HepG2 (cell line): ENCODE measurements around the gene SMC1B. TPM values are rescaled to one million over a fixed set of nuclear protein-coding genes. Genes with fewer than 3 reads are reported as not detected.

Experiments
- ATAC-seq: fragments of 200-7000 bp; cut with Tn5 transposase; 3 replicates; pipeline ENCODE4 v1.9.1; 2020; ENCODE audit warnings: mild to moderate bottlenecking, moderate library complexity
- BruUV-seq: library from RNA; stranded (reverse); fragments of 400-500 nt; replicated peaks from 2 replicates; lab custom pipeline; 2021; lab: Mats Ljungman, UMichigan
- CTCF ChIA-PET: fragments of 300-600 bp; formaldehyde crosslinking; extraction: SDS; loops from one replicate; lab custom pipeline; 2021; ENCODE audit warnings: low total read pairs, inconsistent platforms, low intra/inter-chr PET ratio; lab: Yijun Ruan, JAX
- POLR2A ChIA-PET: fragments of 350-600 bp; sonication (Branson Sonifier 250); formaldehyde crosslinking; loops from one replicate; lab custom pipeline; 2020; ENCODE audit warnings: antibody characterized with exemption, inconsistent platforms; lab: Yijun Ruan, JAX
- DNase-seq: peaks from one replicate; pipeline ENCODE4 v3.0.0-alpha.2; 2015; ENCODE audit warnings: low spot score
- FAIRE-seq: peaks from 3 replicates; lab custom pipeline; 2011; peaks lifted over from hg19 to GRCh38; lab: Jason Lieb, UNC
- H2AFZ ChIP-seq: one replicate; pipeline ENCODE4 v1.6.1; 2011; ENCODE audit warnings: low read length, inconsistent platforms
- H3K27ac ChIP-seq: fragments of 300-600 bp; 3 replicates; pipeline ENCODE4 v1.8.0; 2011; ENCODE audit warnings: mixed run types, mild to moderate bottlenecking, mixed read lengths, low read length, inconsistent platforms; ENCODE audit not compliant: insufficient read depth; ENCODE audit errors: extremely low read length
- H3K27me3 ChIP-seq, 2 experiments: fragments of 200-600 bp in 1 of 2; 2 replicates in 1 of 2; 3 replicates in 1 of 2; pipeline versions ENCODE4 v1.6.0 to v1.8.0; 2011; ENCODE audit warnings: low read length in 2 of 2, mild to moderate bottlenecking in 2 of 2, moderate library complexity in 2 of 2, inconsistent platforms in 1 of 2; ENCODE audit not compliant: insufficient read depth in 2 of 2, control insufficient read depth in 1 of 2
- H3K36me3 ChIP-seq, 2 experiments: fragments of 200-600 bp in 1 of 2; replicated peaks in 1 of 2; 2 replicates in 1 of 2; 3 replicates in 1 of 2; pipeline versions ENCODE4 v1.5.1 to v1.8.0; 2011; ENCODE audit warnings: low read length in 2 of 2, inconsistent platforms in 1 of 2; ENCODE audit not compliant: insufficient read depth in 2 of 2, control insufficient read depth in 1 of 2
- H3K4me1 ChIP-seq: 2 replicates; pipeline ENCODE4 v1.5.1; 2012; ENCODE audit warnings: low read length, inconsistent platforms; ENCODE audit not compliant: insufficient read depth
- H3K4me2 ChIP-seq: 2 replicates; pipeline ENCODE4 v1.6.0; 2011; ENCODE audit warnings: low read depth, low read length, inconsistent platforms
- H3K4me3 ChIP-seq, 3 experiments: fragments of 200-600 bp in 1 of 3; sonication (generic), shearing (Covaris generic) in 1 of 3; replicated peaks in 1 of 3; 2 replicates each; pipeline ENCODE4 v1.5.1; 2011 to 2016; ENCODE audit warnings: low read length in 3 of 3, inconsistent platforms in 2 of 3, low read depth in 2 of 3, mild to moderate bottlenecking in 2 of 3, control low read depth in 1 of 3, mixed read lengths in 1 of 3; ENCODE audit not compliant: insufficient read depth in 1 of 3
- H3K79me2 ChIP-seq: one replicate; pipeline ENCODE4 v1.6.1; 2011; ENCODE audit warnings: low read length, inconsistent platforms; ENCODE audit not compliant: insufficient read depth
- H3K9ac ChIP-seq: 2 replicates; pipeline ENCODE4 v1.6.0; 2011; ENCODE audit warnings: mild to moderate bottlenecking, low read depth, low read length, inconsistent platforms; ENCODE audit not compliant: insufficient read depth
- H3K9me3 ChIP-seq: 2 replicates; pipeline ENCODE4 v1.5.1; 2012; ENCODE audit warnings: mild to moderate bottlenecking, low read length
- H4K20me1 ChIP-seq: 2 replicates; pipeline ENCODE4 v1.6.0; 2011; ENCODE audit warnings: inconsistent platforms, mild to moderate bottlenecking, low read length, moderate library complexity; ENCODE audit not compliant: insufficient read depth
- ARID2 ChIP-seq: sonication (generic); formaldehyde crosslinking; IDR thresholded peaks from 2 replicates; pipeline ENCODE4 v1.8.1; 2022; ENCODE audit warnings: mild to moderate bottlenecking, missing genetic modification reagents, borderline replicate concordance
- GATAD1 ChIP-seq: IDR thresholded peaks from 2 replicates; pipeline ENCODE4 v1.6.1; 2016; ENCODE audit warnings: missing genetic modification reagents, missing compliant biosample characterization
- MAF1 ChIP-seq: sonication (generic); formaldehyde crosslinking; IDR thresholded peaks from 2 replicates; pipeline ENCODE4 v1.5.0; 2020; ENCODE audit warnings: missing genetic modification reagents, borderline replicate concordance
- MTERF4 ChIP-seq: sonication (generic); formaldehyde crosslinking; IDR thresholded peaks from 2 replicates; pipeline ENCODE4 v1.8.0; 2023; ENCODE audit warnings: mild to moderate bottlenecking, missing genetic modification reagents
- MXD3 ChIP-seq: IDR thresholded peaks from 2 replicates; pipeline ENCODE4 v1.6.1; 2016; ENCODE audit warnings: mild to moderate bottlenecking, missing biosample characterization, missing genetic modification reagents
- SNAI1 ChIP-seq: sonication (generic); formaldehyde crosslinking; IDR thresholded peaks from 2 replicates; pipeline ENCODE4 v1.5.0; 2020; ENCODE audit warnings: mild to moderate bottlenecking, missing genetic modification reagents, borderline replicate concordance
- ZBTB37 ChIP-seq: sonication (generic); formaldehyde crosslinking; IDR thresholded peaks from 2 replicates; pipeline ENCODE4 v1.4.0; 2020; ENCODE audit warnings: mild to moderate bottlenecking, missing genetic modification reagents
- WGBS: methylation state at CpG from one replicate; pipeline ENCODE4 v1.1.6; 2017; ENCODE audit warnings: low lambda C conversion rate; 5-methylcytosine and 5-hydroxymethylcytosine counted together
- in situ Hi-C: cut with HindIII; loops from 2 replicates; pipeline ENCODE4 v1.10.0; 2017; ENCODE audit warnings: low pct_unique_long_range_greater_than_20kb; ENCODE audit not compliant: extremely low pct_ligation_motif_present
- intact Hi-C: fragments of 100-400 bp; cut with micrococcal nuclease; formaldehyde crosslinking; loops from one replicate; pipeline ENCODE4 v1.10.0; 2022; ENCODE audit not compliant: unreplicated experiment
- polyA plus RNA-seq, 8 experiments: library from polyadenylated mRNA; depleted of rRNA in 3 of 8; stranded (reverse) in 7 of 8; unstranded in 1 of 8; fragments of >200 nt; fragmentation: Illumina TruSeq in 4 of 8; extraction: Trizol in 4 of 8; gene quantifications; 2 replicates each; pipeline versions ENCODE4 v1.2.1 to v1.2.3, GENCODE V29; 2011 to 2016; ENCODE audit warnings: low read depth in 4 of 8, missing spikeins in 1 of 8, mixed read lengths in 1 of 8; ENCODE audit not compliant: insufficient read depth in 1 of 8
- total RNA-seq, 5 experiments: library from RNA; depleted of rRNA; stranded (reverse); fragments of >200 nt; fragmentation: Illumina TruSeq; extraction: Trizol; gene quantifications; 2 replicates each; pipeline ENCODE4 v1.2.3, GENCODE V29; 2016; ENCODE audit warnings: low read depth in 1 of 5

The SMC1B gene
- total and polyA plus RNA-seq, 2 of the 13 experiments (the other 11 are each of a cell fraction or from before 2014, with no cell fraction given) = not detected

GRCh38 chr22:45310331-45310976 lies 102.9 kb downstream of the SMC1B start:
- peaks cover 71% of the 10 kb centered on the region for H3K4me1 ChIP-seq
- peak overlapping the region; percentile 81 for H3K9ac ChIP-seq
- no peaks in the 10 kb centered on the region for H3K27me3 ChIP-seq
- WGBS = 1% methylated on average over 13 of the region's 33 CpGs
- peaks cover 15% of the 10 kb centered on the region; the same call in 1 of the 2 replicates for H4K20me1 ChIP-seq
- POLR2A ChIA-PET = interaction anchor here (0.7 to 6.7 kb wide), 3 partner anchors 12 to 147 kb away, joined by 3 to 56 read pairs (median 4); partner anchors contain the start of gene NUP50
- peaks cover 0 to 10% of the 10 kb centered on the region in 2 experiments; a peak in 1 of 5 replicates for H3K36me3 ChIP-seq
- peaks cover 53% of the 10 kb centered on the region for H3K79me2 ChIP-seq
- no peak overlapping the region for H2AFZ ChIP-seq
- in situ Hi-C loops (no loop called here), intact Hi-C loops (loop anchor here (2.0 kb wide), 1 partner anchor 42 kb away; no protein-coding TSS in a partner anchor)
- ATAC-seq (no peak), DNase-seq (no peak), FAIRE-seq (no peak)
- no peaks in the 10 kb centered on the region for H3K9me3 ChIP-seq
- CTCF ChIA-PET = no interaction called here
- H3K27ac ChIP-seq = peak overlapping the region; percentile 76
- TF ChIP-seq SNAI1 (CRISPR knock-in tag) = 0 out of 2 replicates have a peak, but pooled peaks have one; percentile 9
- 0 out of 2 replicates have a peak, but pooled peaks have one; percentile 12 for TF ChIP-seq MAF1
- TF ChIP-seq ARID2 (CRISPR knock-in tag) = peak; percentile 13; the same call in 1 of the 2 replicates
- no peak for TF ChIP-seq MXD3 (CRISPR knock-in tag)
- TF ChIP-seq ZBTB37 = no peak
- TF ChIP-seq MTERF4 = no peak
- TF ChIP-seq GATAD1 (CRISPR knock-in tag) = no peak
- peak overlapping the region; percentile 88 to 94 (median 92) for H3K4me3 ChIP-seq
- no TSS peak for BruUV-seq
- H3K4me2 ChIP-seq = peak overlapping the region; percentile 87
